NT2/D1 (cell line): ENCODE measurements around the gene BABAM1.

Source experiments
- YY1 ChIP-seq: IDR thresholded peaks from 2 replicates; pipeline ENCODE4 v1.6.1; 2011; ENCODE audit not compliant: insufficient read length, insufficient read depth
- ZNF274 ChIP-seq: IDR thresholded peaks from 2 replicates; pipeline ENCODE4 v1.6.1; 2011; ENCODE audit warnings: mild to moderate bottlenecking, low read depth, low read length

- TF ChIP-seq ZNF274 (no peak), YY1 (no peak)
Measured at GRCh38 chr19:17327068-17327653, 59.9 kb downstream of the BABAM1 start.
